IMR-90 (cell line): ENCODE measurements around the gene NHP2. TPM values are rescaled to one million over a fixed set of nuclear protein-coding genes. Genes with fewer than 3 reads are reported as not detected.

Experiments
- ATAC-seq: fragments of 200-7000 bp; cut with Tn5 transposase; 2 replicates; pipeline ENCODE4 v1.9.1; 2020; ENCODE audit warnings: low read depth, mild to moderate bottlenecking, moderate library complexity
- BruUV-seq: library from RNA; stranded (reverse); fragments of 400-500 nt; replicated peaks from 2 replicates; lab custom pipeline; 2021; lab: Mats Ljungman, UMichigan
- CTCF ChIA-PET: fragments of 300-600 bp; formaldehyde crosslinking; extraction: SDS; loops from one replicate; lab custom pipeline; 2021; ENCODE audit warnings: antibody characterized with exemption; lab: Yijun Ruan, JAX
- POLR2A ChIA-PET: fragments of 300-600 bp; sonication (Branson Sonifier 250); formaldehyde crosslinking; loops from one replicate; lab custom pipeline; 2022; ENCODE audit warnings: antibody characterized with exemption; ENCODE audit not compliant: unreplicated experiment; lab: Charles Lee
- DNase-seq: peaks from one replicate; pipeline ENCODE4 v3.0.0; 2013
- H2AFZ ChIP-seq: replicated peaks from 2 replicates; pipeline ENCODE3; 2013; ENCODE audit warnings: low read length, mild to moderate bottlenecking; ENCODE audit not compliant: poor library complexity
- H2AK5ac ChIP-seq: 2 replicates; pipeline ENCODE4 v1.6.1; 2013; ENCODE audit warnings: low read depth, low read length, inconsistent platforms
- H2AK9ac ChIP-seq: replicated peaks from 2 replicates; pipeline ENCODE3; 2013; ENCODE audit warnings: mild to moderate bottlenecking, low read depth, low read length, moderate library complexity; ENCODE audit not compliant: poor library complexity
- H2BK120ac ChIP-seq: 2 replicates; pipeline ENCODE4 v1.6.1; 2013; ENCODE audit warnings: low read depth, low read length, inconsistent platforms
- H2BK15ac ChIP-seq: 3 replicates; pipeline ENCODE4 v1.6.1; 2013; ENCODE audit warnings: low read depth, low read length, inconsistent platforms
- H2BK20ac ChIP-seq: 2 replicates; pipeline ENCODE4 v1.6.1; 2013; ENCODE audit warnings: low read depth, mild to moderate bottlenecking, inconsistent platforms, low read length, moderate library complexity
- H2BK5ac ChIP-seq: 2 replicates; pipeline ENCODE4 v1.6.1; 2013; ENCODE audit warnings: mild to moderate bottlenecking, low read depth, low read length, inconsistent platforms; ENCODE audit not compliant: poor library complexity, severe bottlenecking
- H3K14ac ChIP-seq: replicated peaks from 2 replicates; pipeline ENCODE4 v1.6.1; 2013; ENCODE audit warnings: low read depth, low read length, inconsistent platforms
- H3K18ac ChIP-seq: 2 replicates; pipeline ENCODE4 v1.6.1; 2013; ENCODE audit warnings: low read depth, low read length, control low read depth
- H3K23ac ChIP-seq: 2 replicates; pipeline ENCODE4 v1.6.1; 2013; ENCODE audit warnings: low read depth, low read length, inconsistent platforms
- H3K27ac ChIP-seq: 2 replicates; pipeline ENCODE4 v1.5.1; 2013; ENCODE audit warnings: mild to moderate bottlenecking, control low read depth, low read length; ENCODE audit not compliant: insufficient read depth
- H3K27me3 ChIP-seq: 2 replicates; pipeline ENCODE4 v1.6.1; 2013; ENCODE audit warnings: low read length; ENCODE audit not compliant: control insufficient read depth, insufficient read depth
- H3K36me3 ChIP-seq: 2 replicates; pipeline ENCODE4 v1.6.1; 2013; ENCODE audit warnings: low read length, mixed read lengths; ENCODE audit not compliant: control insufficient read depth, insufficient read depth
- H3K4ac ChIP-seq: 2 replicates; pipeline ENCODE4 v1.6.1; 2013; ENCODE audit warnings: low read depth, low read length, inconsistent platforms
- H3K4me1 ChIP-seq: 2 replicates; pipeline ENCODE4 v1.6.1; 2013; ENCODE audit warnings: low read length, mixed read lengths; ENCODE audit not compliant: control insufficient read depth, insufficient read depth
- H3K4me2 ChIP-seq: 2 replicates; pipeline ENCODE4 v1.6.1; 2013; ENCODE audit warnings: low read depth, mild to moderate bottlenecking, control low read depth, low read length, moderate library complexity
- H3K4me3 ChIP-seq: 2 replicates; pipeline ENCODE4 v1.5.1; 2013; ENCODE audit warnings: low read depth, mild to moderate bottlenecking, control low read depth, low read length, moderate library complexity; ENCODE audit not compliant: insufficient read depth
- H3K56ac ChIP-seq: 2 replicates; pipeline ENCODE4 v1.6.1; 2013; ENCODE audit warnings: low read length, inconsistent platforms; ENCODE audit not compliant: insufficient read depth; ENCODE audit errors: extremely low read depth
- H3K79me1 ChIP-seq, 2 experiments: 2 replicates each; pipeline ENCODE4 v1.6.1; 2013; ENCODE audit warnings: low read length in 2 of 2, inconsistent platforms in 1 of 2, low read depth in 1 of 2
- H3K9ac ChIP-seq: 2 replicates; pipeline ENCODE4 v1.6.1; 2013; ENCODE audit warnings: low read depth, low read length, control low read depth
- H3K9me1 ChIP-seq: 2 replicates; pipeline ENCODE4 v1.6.1; 2013; ENCODE audit warnings: low read length, inconsistent platforms; ENCODE audit not compliant: insufficient read depth
- H3K9me3 ChIP-seq: 2 replicates; pipeline ENCODE4 v1.6.1; 2013; ENCODE audit warnings: low read length; ENCODE audit not compliant: control insufficient read depth, insufficient read depth
- H4K20me1 ChIP-seq: 2 replicates; pipeline ENCODE4 v1.6.1; 2013; ENCODE audit warnings: low read length, inconsistent platforms; ENCODE audit not compliant: insufficient read depth
- H4K5ac ChIP-seq: 2 replicates; pipeline ENCODE4 v1.6.1; 2013; ENCODE audit warnings: mild to moderate bottlenecking, low read depth, low read length, control low read depth
- H4K8ac ChIP-seq, 2 experiments: 2 replicates each; pipeline ENCODE4 v1.6.1; 2013; ENCODE audit warnings: low read depth in 2 of 2, low read length in 2 of 2, control low read depth in 1 of 2, inconsistent platforms in 1 of 2
- H4K91ac ChIP-seq: 2 replicates; pipeline ENCODE4 v1.6.1; 2013; ENCODE audit warnings: low read depth, low read length, inconsistent platforms; ENCODE audit not compliant: insufficient read depth
- MXI1 ChIP-seq: IDR thresholded peaks from 2 replicates; pipeline ENCODE4 v1.6.1; 2012; ENCODE audit warnings: low read depth, mild to moderate bottlenecking, low read length, moderate library complexity, borderline replicate concordance
- RAD21 ChIP-seq: IDR thresholded peaks from 2 replicates; pipeline ENCODE4 v1.6.1; 2012; ENCODE audit warnings: low read length, improper control_type of control experiment
- WGBS, 2 experiments: methylation state at CpG; one replicate each; pipeline versions ENCODE4 v1.1.5 to v1.1.7; 2013; ENCODE audit warnings: missing lambda C conversion rate in 2 of 2; ENCODE audit not compliant: insufficient read length in 1 of 2; ENCODE audit errors: extremely low coverage in 2 of 2; 5-methylcytosine and 5-hydroxymethylcytosine counted together
- dilution Hi-C: fragments of 300-500 bp; cut with HindIII; formaldehyde crosslinking; loops from one replicate; pipeline ENCODE4 v1.14.3; 2018; ENCODE audit warnings: low sequenced_read_pairs; ENCODE audit not compliant: unreplicated experiment
- in situ Hi-C: fragments of 300-500 bp; cut with MboI; formaldehyde crosslinking; loops from 3 replicates; pipeline ENCODE4 v1.14.3; 2019; ENCODE audit warnings: low sequenced_read_pairs, inconsistent platforms, mixed read lengths
- intact Hi-C: fragments of 100-400 bp; cut with micrococcal nuclease; formaldehyde crosslinking; loops from 2 replicates; pipeline ENCODE4 v1.10.0; 2022
- polyA plus RNA-seq, 3 experiments: library from polyadenylated mRNA; depleted of rRNA; stranded (reverse); fragments of >200 nt; gene quantifications; 2 replicates each; pipeline ENCODE4 v1.2.3, GENCODE V29; 2012; ENCODE audit warnings: low replicate concordance in 1 of 3
- total RNA-seq: library from RNA; depleted of rRNA; stranded (reverse); fragments of >200 nt; gene quantifications from 2 replicates; pipeline ENCODE4 v1.2.3, GENCODE V29; 2012

The NHP2 gene
- total and polyA plus RNA-seq, 2 of the 4 experiments (the other 2 are of a cell fraction): 180 to 278 TPM

DNA sequence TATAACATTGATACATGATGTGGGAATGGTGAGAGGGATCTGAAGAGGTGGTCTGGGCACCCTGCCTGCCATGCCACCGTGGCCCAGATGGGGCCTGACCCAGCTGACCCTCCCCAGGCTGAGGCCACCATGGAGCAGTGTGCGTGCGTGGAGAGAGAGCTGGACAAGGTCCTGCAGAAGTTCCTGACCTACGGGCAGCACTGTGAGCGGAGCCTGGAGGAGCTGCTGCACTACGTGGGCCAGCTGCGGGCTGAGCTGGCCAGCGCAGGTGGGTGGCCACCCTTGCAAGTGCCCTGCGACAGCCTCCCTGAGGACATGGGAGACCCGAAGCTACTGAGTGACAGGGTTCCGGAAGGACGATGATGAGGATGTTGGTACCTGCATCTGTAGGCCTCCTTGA, 15.7 kb downstream of the NHP2 start:
- no peak overlapping the region for H4K8ac ChIP-seq
- POLR2A ChIA-PET: no interaction called here
- H4K5ac ChIP-seq: no peak overlapping the region
- intact Hi-C loops (no loop called here), dilution Hi-C loops (no loop called here), in situ Hi-C loops (no loop called here)
- H3K27me3 ChIP-seq: no peaks in the 10 kb centered on the region
- no peak overlapping the region for H3K23ac ChIP-seq
- no peaks in the 10 kb centered on the region for H3K9me3 ChIP-seq
- peaks cover 7 to 23% of the 10 kb centered on the region in 2 experiments; a peak in 3 of 4 replicates for H3K79me1 ChIP-seq
- no peaks in the 10 kb centered on the region; the same call in 1 of the 2 replicates for H4K20me1 ChIP-seq
- H2BK20ac ChIP-seq: no peak overlapping the region
- ATAC-seq (no peak), DNase-seq (no peak)
- no peak overlapping the region for H3K14ac ChIP-seq
- no peak overlapping the region for H3K9ac ChIP-seq
- H3K18ac ChIP-seq: no peak overlapping the region
- WGBS, 2 experiments: 98% methylated on average over 9 of the region's 12 CpGs; no CpG with 5 or more reads in 1 of the 2 experiments
- no peak overlapping the region for H2AFZ ChIP-seq
- H2AK9ac ChIP-seq: no peak overlapping the region
- H4K91ac ChIP-seq: no peak overlapping the region
- H3K27ac ChIP-seq: no peak overlapping the region
- no TSS peak for BruUV-seq
- no peak overlapping the region for H3K4me3 ChIP-seq
- H2BK15ac ChIP-seq: no peak overlapping the region
- H2AK5ac ChIP-seq: no peak overlapping the region
- H2BK120ac ChIP-seq: no peak overlapping the region
- H3K4ac ChIP-seq: no peak overlapping the region
- H2BK5ac ChIP-seq: no peak overlapping the region
- no peak overlapping the region for H3K56ac ChIP-seq
- H3K4me1 ChIP-seq: no peaks in the 10 kb centered on the region
- no peak for TF ChIP-seq RAD21
- TF ChIP-seq MXI1: no peak
- no peak overlapping the region for H3K4me2 ChIP-seq
- CTCF ChIA-PET: no interaction called here
- H3K9me1 ChIP-seq: peaks cover 4% of the 10 kb centered on the region; the same call in 1 of the 2 replicates
- peaks cover 23% of the 10 kb centered on the region for H3K36me3 ChIP-seq
